K562 (cell line): Measurements from ENCODE around the gene LTB4R2. TPM values are rescaled to one million over a fixed set of nuclear protein-coding genes. Genes with fewer than 3 reads are reported as not detected.

Experiments used
- CBX8 ChIP-seq: fragments of 200-600 bp; sonication (generic); IDR thresholded peaks from 2 replicates; pipeline ENCODE4 v1.6.1; 2012; ENCODE audit warnings: borderline replicate concordance, mixed run types, low read depth, mild to moderate bottlenecking, moderate library complexity, mixed read lengths, low read length, control low read depth, inconsistent platforms; ENCODE audit not compliant: poor library complexity, severe bottlenecking; ENCODE audit errors: extremely low read depth
- CHD4 ChIP-seq: fragments of 200-600 bp; sonication (generic); IDR thresholded peaks from 3 replicates; pipeline ENCODE4 v1.6.1; 2012; ENCODE audit warnings: low read depth, mild to moderate bottlenecking, mixed read lengths, low read length, inconsistent platforms; ENCODE audit not compliant: insufficient read depth, insufficient replicate concordance, poor library complexity, severe bottlenecking
- FOXM1 ChIP-seq, 2 experiments: fragments of 450-650 bp in 1 of 2; sonication (generic) in 1 of 2; formaldehyde crosslinking in 1 of 2; IDR thresholded peaks; 2 replicates each; pipeline versions ENCODE4 v1.6.1 to v1.9.0; 2017 to 2022; ENCODE audit warnings: low read depth in 2 of 2, mild to moderate bottlenecking in 2 of 2, missing genetic modification reagents in 1 of 2, moderate library complexity in 1 of 2
- GTF2A2 ChIP-seq: IDR thresholded peaks from 2 replicates; pipeline ENCODE4 v1.6.1; 2016; ENCODE audit warnings: mild to moderate bottlenecking, missing genetic modification characterization, missing compliant biosample characterization
- HEY1 ChIP-seq: fragments of 250-450 bp; sonication (Bioruptor Pico); IDR thresholded peaks from 2 replicates; pipeline ENCODE4 v1.5.0; 2020; ENCODE audit warnings: mild to moderate bottlenecking, moderate library complexity, borderline replicate concordance
- HNRNPUL1 ChIP-seq: fragments of 200-400 bp; formaldehyde crosslinking; IDR thresholded peaks from 2 replicates; pipeline ENCODE4 v1.6.1; 2017; ENCODE audit warnings: low read length
- MBD2 ChIP-seq: sonication (generic); IDR thresholded peaks from 2 replicates; pipeline ENCODE4 v1.6.1; 2016; ENCODE audit warnings: low read depth, borderline replicate concordance
- MITF ChIP-seq: IDR thresholded peaks from 2 replicates; pipeline ENCODE4 v1.6.1; 2014; ENCODE audit warnings: antibody characterized with exemption
- PML ChIP-seq: IDR thresholded peaks from 2 replicates; pipeline ENCODE4 v1.6.1; 2012; ENCODE audit warnings: low read length, inconsistent platforms
- SMARCA5 ChIP-seq: fragments of 450-650 bp; IDR thresholded peaks from 2 replicates; pipeline ENCODE4 v1.6.1; 2016
- SP1 ChIP-seq: sonication (generic); formaldehyde crosslinking; IDR thresholded peaks from 2 replicates; pipeline ENCODE4 v1.8.1; 2022; ENCODE audit warnings: mild to moderate bottlenecking, missing genetic modification reagents
- TAF15 ChIP-seq: fragments of 200-400 bp; formaldehyde crosslinking; IDR thresholded peaks from 2 replicates; pipeline ENCODE4 v1.6.1; 2017; ENCODE audit warnings: mild to moderate bottlenecking, low read depth, low read length, moderate library complexity
- TFAM ChIP-seq: fragments of 250-450 bp; sonication (Bioruptor Pico); conservative IDR thresholded peaks from 2 replicates; pipeline ENCODE4 v1.5.0; 2021; ENCODE audit warnings: mild to moderate bottlenecking, moderate library complexity
- ZBTB8A ChIP-seq: fragments of 450-650 bp; IDR thresholded peaks from 2 replicates; pipeline ENCODE4 v1.6.1; 2018; ENCODE audit warnings: mild to moderate bottlenecking, moderate library complexity; ENCODE audit not compliant: partially characterized antibody
- ZNF124 ChIP-seq: sonication (generic); formaldehyde crosslinking; IDR thresholded peaks from 2 replicates; pipeline ENCODE4 v1.8.1; 2022; ENCODE audit warnings: missing genetic modification reagents
- ZNF212 ChIP-seq: fragments of 450-650 bp; formaldehyde crosslinking; IDR thresholded peaks from 2 replicates; pipeline ENCODE4 v1.4.0; 2020; ENCODE audit warnings: mild to moderate bottlenecking
- ZNF583 ChIP-seq: fragments of 250-450 bp; sonication (Bioruptor Pico); IDR thresholded peaks from 2 replicates; pipeline ENCODE4 v1.4.0; 2020
- ZNF717 ChIP-seq: fragments of 250-450 bp; sonication (Bioruptor Pico); IDR thresholded peaks from 2 replicates; pipeline ENCODE4 v1.5.0; 2021
- ZNF76 ChIP-seq: fragments of 250-450 bp; sonication (Bioruptor Pico); IDR thresholded peaks from 2 replicates; pipeline ENCODE4 v1.4.0; 2020; ENCODE audit warnings: mild to moderate bottlenecking, moderate library complexity, borderline replicate concordance
- polyA plus RNA-seq, 8 experiments: library from polyadenylated mRNA; depleted of rRNA in 4 of 8; stranded (reverse) in 5 of 8; unstranded in 3 of 8; fragments of >200 nt; fragmentation: Nextera tagmentation in 2 of 8; fragmentation: Illumina TruSeq in 1 of 8; extraction: Ambion mirVana in 2 of 8; extraction: Trizol in 1 of 8; gene quantifications; 2 replicates each; pipeline versions ENCODE4 v1.2.1 to v1.2.3, GENCODE V29; 2011 to 2014; ENCODE audit warnings: inconsistent platforms in 1 of 8, missing spikeins in 1 of 8
- total RNA-seq, 7 experiments: library from RNA; depleted of rRNA in 6 of 7; stranded (reverse); fragments of >200 nt in 6 of 7; fragmentation: Illumina TruSeq in 2 of 7; extraction: Trizol in 2 of 7; gene quantifications; 2 replicates each; pipeline versions ENCODE4 v1.2.1 to v1.2.3, GENCODE V29; 2011 to 2021; ENCODE audit warnings: low replicate concordance in 1 of 7
- TF ChIP-seq, protein P1 (sequence below): fragments of 250-450 bp; sonication (Bioruptor Pico); IDR thresholded peaks from 2 replicates; pipeline ENCODE4 v1.8.0; 2021; ENCODE audit warnings: moderate library complexity, mild to moderate bottlenecking, inconsistent platforms
- TF ChIP-seq, protein P2 (sequence below): sonication (generic); formaldehyde crosslinking; IDR thresholded peaks from 2 replicates; pipeline ENCODE4 v1.8.0; 2022; ENCODE audit warnings: mild to moderate bottlenecking, missing genetic modification reagents

Gene LTB4R2
- total and polyA plus RNA-seq, 9 of the 15 experiments (the other 6 are each of a cell fraction or from before 2014, with no cell fraction given), result 0.03 to 11.6 (median 2.8) TPM; not detected in 1

GRCh38 chr14:24271134-24271833 lies 38.7 kb upstream of the LTB4R2 start, which contains the start of gene RABGGTA (continued):
- TF ChIP-seq PML, result 0 out of 2 replicates have a peak, but pooled peaks have one; percentile 31
- TF ChIP-seq SP1 (CRISPR knock-in tag), result no peak; the same call in 1 of the 2 replicates
- no peak for TF ChIP-seq MBD2
- TF ChIP-seq SMARCA5, result no peak
- TF ChIP-seq FOXM1 (IDR thresholded peaks at IDR 0.05; ENCODE audit: low read depth), result no peak
- 0 out of 2 replicates have a peak, but pooled peaks have one; percentile 50 for TF ChIP-seq FOXM1 (CRISPR knock-in tag; IDR thresholded peaks at IDR 0.05; ENCODE audit: low read depth)
- TF ChIP-seq HNRNPUL1, result no peak
- no peak for TF ChIP-seq MITF
- peak; percentile 20; the same call in 1 of the 2 replicates for TF ChIP-seq ZNF76 (CRISPR knock-in tag)
- TF ChIP-seq ZNF583 (CRISPR knock-in tag), result no peak
- no peak for TF ChIP-seq TFAM (CRISPR knock-in tag)
- no peak for TF ChIP-seq GTF2A2 (tag)
- TF ChIP-seq, protein P1, sequence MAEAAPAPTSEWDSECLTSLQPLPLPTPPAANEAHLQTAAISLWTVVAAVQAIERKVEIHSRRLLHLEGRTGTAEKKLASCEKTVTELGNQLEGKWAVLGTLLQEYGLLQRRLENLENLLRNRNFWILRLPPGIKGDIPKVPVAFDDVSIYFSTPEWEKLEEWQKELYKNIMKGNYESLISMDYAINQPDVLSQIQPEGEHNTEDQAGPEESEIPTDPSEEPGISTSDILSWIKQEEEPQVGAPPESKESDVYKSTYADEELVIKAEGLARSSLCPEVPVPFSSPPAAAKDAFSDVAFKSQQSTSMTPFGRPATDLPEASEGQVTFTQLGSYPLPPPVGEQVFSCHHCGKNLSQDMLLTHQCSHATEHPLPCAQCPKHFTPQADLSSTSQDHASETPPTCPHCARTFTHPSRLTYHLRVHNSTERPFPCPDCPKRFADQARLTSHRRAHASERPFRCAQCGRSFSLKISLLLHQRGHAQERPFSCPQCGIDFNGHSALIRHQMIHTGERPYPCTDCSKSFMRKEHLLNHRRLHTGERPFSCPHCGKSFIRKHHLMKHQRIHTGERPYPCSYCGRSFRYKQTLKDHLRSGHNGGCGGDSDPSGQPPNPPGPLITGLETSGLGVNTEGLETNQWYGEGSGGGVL (CRISPR knock-in tag), result no peak
- TF ChIP-seq, protein P2, sequence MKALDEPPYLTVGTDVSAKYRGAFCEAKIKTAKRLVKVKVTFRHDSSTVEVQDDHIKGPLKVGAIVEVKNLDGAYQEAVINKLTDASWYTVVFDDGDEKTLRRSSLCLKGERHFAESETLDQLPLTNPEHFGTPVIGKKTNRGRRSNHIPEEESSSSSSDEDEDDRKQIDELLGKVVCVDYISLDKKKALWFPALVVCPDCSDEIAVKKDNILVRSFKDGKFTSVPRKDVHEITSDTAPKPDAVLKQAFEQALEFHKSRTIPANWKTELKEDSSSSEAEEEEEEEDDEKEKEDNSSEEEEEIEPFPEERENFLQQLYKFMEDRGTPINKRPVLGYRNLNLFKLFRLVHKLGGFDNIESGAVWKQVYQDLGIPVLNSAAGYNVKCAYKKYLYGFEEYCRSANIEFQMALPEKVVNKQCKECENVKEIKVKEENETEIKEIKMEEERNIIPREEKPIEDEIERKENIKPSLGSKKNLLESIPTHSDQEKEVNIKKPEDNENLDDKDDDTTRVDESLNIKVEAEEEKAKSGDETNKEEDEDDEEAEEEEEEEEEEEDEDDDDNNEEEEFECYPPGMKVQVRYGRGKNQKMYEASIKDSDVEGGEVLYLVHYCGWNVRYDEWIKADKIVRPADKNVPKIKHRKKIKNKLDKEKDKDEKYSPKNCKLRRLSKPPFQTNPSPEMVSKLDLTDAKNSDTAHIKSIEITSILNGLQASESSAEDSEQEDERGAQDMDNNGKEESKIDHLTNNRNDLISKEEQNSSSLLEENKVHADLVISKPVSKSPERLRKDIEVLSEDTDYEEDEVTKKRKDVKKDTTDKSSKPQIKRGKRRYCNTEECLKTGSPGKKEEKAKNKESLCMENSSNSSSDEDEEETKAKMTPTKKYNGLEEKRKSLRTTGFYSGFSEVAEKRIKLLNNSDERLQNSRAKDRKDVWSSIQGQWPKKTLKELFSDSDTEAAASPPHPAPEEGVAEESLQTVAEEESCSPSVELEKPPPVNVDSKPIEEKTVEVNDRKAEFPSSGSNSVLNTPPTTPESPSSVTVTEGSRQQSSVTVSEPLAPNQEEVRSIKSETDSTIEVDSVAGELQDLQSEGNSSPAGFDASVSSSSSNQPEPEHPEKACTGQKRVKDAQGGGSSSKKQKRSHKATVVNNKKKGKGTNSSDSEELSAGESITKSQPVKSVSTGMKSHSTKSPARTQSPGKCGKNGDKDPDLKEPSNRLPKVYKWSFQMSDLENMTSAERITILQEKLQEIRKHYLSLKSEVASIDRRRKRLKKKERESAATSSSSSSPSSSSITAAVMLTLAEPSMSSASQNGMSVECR, result peak; percentile 20; the same call in 1 of the 2 replicates
- no peak for TF ChIP-seq HEY1
- TF ChIP-seq ZNF212, result no peak
- no peak for TF ChIP-seq ZNF124 (CRISPR knock-in tag)
- no peak for TF ChIP-seq CBX8
- no peak for TF ChIP-seq ZBTB8A
- TF ChIP-seq CHD4, result no peak
- TF ChIP-seq TAF15, result no peak
- TF ChIP-seq ZNF717, result no peak
